Stimulated activated CD4-positive, alpha-beta T cell treated with anti-CD3 and anti-CD28 coated beads, Interleukin-15, amount 100 ng/mL, for 24 hours (primary cell): ENCODE measurements around the gene GASK1A.
A peak's percentile ranks its signal among the peaks of the same experiment; 100 is the strongest.

Experiments
- DNase-seq: peaks from one replicate; pipeline ENCODE4 v3.0.0-alpha.2; 2020

The GASK1A gene

DNA sequence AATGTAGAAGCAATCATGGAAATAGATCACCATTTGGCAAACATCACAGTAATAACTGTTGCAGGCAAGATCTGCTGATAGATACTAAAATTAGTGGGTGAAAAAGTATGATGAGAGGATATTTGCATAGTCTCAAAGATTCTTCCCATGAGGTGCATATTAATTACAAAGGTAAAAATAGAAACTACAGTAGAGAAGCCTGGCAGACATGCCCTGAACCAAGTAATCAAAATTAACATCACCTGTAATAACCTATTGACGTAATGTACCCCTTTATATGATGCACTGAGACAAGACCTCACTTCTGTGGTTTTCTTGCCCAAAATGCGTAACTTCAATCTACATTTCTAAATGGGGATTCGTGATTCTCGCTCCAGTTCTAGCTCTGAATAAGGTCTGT lies 112.4 kb downstream of the GASK1A start:
- DNase-seq, result no peak

DNA sequence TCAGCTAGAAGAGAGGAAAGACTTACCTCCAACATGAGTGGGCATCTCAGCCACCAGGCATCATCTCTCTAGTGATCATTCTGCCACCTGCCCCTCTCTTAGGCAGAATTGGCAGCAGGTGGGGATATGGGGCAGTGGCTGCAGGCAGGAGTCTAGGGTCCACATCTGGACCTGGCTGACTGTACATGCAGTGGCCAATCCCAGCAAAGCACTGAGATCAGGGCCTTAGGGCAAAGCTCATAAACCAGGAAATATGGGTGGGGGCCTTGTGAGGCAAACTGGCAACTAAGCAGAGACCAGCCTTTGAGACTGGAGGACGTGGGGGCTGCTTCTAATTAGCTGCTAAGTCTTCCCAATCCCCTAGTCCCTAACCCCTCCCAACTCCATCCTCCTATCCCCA lies 113.9 kb downstream of the GASK1A start:
- DNase-seq, result no peak

DNA sequence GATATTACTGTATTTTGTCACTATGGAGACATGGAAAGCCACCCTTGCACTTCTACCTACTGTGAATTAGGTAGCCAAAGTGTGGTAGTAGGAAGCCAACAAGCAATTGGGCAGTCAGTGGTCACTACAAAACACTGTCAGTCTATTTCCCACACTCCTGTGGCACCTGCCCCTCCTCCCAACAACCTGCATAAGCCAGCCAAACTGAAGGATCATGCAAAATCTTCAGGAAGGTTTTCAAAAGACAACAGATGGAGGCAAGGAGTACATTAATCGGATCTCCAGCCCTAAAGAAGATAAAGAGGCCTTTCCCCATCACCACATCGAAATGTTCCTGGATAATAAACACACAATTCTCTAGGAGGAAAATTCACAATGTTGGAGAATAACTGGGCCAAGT lies 114.9 kb downstream of the GASK1A start:
- no peak for DNase-seq

DNA sequence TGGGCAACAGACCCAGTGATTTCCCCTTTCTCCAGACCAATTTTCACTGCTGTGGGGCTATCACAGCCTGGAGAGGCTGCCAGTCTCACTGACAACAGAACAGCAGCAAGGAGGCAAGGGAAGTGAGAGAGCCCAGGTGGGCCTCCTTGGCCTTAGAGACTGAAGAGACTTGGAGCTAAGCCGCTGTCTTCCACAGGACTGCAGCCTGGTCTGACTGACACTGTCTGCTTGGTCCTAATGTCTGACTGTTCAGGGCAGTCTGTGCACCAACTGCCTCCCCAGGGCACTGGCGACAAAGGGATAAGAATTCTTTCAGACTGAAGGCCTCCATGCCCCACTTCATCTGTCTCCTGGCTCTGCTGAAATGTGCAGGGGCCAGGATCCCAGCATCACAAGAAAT lies 115.3 kb downstream of the GASK1A start:
- DNase-seq, result no peak

DNA sequence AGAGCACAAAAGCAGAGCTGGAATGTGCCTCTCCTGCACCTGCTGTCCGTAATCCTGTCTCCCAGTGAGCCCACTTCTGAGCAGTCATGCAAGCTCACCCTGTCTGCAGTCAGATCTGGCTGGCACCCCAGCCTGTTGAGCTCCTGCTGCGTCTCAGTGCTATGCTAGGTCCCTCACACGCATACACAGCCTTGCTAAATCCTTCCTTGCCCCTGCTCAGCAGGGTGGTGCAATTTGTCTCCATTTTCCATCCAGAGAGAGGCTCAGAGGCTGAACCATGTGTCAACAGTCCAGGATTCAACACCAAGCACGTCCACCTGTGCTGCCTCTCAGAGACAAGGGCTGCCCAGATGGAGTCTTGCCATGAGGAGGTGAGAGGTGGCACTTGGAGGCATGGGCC lies 115.7 kb downstream of the GASK1A start:
- no peak for DNase-seq

DNA sequence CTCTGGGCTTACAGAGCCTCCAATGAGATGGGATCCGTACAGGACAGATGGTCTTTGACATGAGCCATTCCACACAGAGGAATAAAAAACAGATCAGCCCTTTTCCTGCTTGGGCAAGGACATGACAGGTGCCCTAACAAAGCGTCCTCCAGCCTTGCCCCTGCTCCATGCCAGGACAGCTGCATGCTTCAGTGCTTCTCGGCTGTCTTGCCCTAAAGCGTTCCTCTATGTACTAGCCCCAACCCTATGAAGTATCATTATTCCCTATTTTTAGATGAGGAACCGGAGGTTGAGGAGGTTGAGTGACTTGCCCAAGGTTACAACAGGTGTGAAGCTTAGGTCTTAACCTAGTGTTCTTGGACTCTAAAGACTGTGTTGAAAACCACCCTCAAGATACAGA lies 116.3 kb downstream of the GASK1A start:
- DNase-seq, result no peak

DNA sequence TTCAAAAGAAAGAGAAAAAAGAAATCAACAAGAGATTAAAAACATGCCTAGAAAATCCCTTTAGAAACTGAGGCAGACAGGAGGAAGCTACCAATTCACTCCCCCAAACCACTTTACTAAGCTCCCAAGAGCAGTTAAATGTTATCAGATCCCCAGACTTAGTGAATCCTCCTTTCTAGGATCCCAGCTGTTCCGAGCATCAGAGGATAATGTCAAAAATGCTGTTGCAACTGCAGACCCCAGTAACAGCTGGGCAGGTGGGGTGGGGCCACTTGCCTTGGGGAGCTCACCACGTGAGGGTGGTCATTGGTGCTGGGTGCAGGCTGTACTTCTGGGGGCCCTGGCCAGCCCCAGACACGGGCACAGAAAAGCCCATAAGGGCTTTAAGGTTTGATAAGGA lies 117.7 kb downstream of the GASK1A start:
- no peak for DNase-seq

DNA sequence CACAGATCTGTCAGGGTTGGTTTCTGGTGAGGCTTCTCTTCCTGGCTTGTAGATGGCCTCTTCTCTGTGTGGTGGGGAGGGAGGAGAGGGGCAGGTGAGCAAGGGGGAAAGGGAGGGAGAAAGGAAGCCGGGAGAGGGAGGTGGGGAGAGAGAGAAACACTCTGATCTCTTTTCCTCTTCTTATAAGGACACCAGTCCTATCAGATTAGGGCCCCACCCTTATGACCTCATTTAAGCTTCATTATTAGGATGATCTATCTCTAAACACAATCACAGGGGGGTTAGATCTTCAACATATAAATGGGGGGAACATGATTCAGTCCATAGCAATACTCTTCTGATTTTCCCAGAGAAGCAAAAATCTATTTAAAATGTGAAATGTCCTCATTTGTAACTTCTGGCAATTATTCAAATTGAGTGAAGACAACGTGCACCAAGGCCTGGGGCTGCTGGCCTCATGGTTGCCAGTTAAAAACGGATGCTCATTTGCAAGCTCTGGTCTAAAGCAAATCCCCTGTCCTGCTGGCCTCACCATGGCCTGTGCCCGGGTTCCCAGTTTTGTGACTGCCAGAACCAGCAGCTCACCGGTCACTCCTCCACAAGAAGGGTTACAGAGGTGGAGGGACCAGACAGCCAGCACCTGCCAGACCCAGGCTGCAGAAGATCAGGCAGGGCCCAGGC lies 118.4 kb downstream of the GASK1A start:
- no peak for DNase-seq

DNA sequence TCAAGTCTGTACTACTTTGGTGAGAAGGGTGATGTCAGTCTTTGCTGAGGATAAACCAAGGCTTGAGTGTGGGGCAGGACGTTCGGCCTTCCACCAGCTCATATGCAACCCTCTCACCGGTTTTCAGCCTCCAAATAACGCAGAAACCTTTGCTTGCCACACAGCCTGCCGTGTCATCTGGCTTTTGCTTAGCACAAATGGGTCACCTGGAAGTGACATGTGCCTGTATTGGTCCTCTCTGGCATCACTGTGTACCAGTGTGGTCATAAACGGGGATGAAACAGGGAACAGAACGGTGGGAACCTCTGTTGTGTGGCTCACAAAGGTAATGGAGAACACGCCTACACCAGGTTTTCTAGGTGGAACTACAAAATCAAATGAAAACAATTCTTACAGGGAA lies 119.7 kb downstream of the GASK1A start:
- no peak for DNase-seq

DNA sequence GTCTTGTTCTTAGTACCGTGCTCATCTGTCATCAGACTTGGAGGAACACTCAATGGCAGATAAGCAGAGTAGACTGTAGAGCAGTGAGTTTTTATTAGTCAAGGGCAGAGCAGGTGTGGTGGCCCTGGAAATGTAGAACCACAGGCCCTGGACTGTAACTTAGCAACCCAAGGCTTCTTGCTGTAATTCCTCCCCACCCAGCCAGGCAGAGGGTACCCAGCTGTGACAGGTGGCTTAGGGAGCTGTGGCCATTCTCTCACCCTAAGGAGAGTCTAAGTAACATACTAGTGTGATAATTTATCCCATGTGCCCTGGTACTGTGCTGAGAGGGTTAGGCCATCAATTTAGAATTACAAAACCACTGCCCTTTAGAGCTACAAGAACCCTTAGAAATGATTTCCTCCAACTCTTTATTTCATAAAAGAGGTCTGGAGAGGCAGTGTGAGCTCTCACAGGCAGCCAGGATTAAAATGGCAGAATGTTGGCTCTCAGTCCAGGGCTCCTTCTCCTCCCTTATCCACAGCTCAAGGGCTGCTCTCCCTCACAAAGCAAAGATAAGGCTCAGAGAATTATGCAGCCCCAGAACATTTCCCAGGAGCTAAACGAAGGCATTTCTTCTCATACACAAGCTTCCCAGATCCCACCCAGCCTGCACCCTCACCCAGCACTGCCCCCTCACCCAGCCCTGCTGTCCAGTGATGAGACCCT lies 123.8 kb downstream of the GASK1A start:
- no peak for DNase-seq

DNA sequence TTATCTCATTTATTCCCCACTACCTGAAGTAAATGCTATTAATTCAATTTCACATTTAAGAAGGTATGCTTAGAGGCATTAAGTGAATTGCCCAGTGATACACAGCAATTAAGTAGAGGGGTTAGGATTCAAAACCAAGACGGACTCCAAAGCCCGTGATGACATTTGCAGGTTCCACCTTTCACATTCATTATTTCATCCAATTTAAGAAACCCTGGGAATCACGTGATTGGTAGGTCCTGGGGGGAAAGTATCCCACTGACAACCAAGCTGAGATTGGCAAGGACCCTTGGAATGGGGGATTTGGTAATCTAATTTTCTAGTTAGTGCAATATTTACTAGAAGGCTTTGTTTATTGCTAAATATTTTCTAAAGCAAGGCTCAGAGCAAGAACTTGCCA lies 124.9 kb downstream of the GASK1A start:
- DNase-seq, result no peak

DNA sequence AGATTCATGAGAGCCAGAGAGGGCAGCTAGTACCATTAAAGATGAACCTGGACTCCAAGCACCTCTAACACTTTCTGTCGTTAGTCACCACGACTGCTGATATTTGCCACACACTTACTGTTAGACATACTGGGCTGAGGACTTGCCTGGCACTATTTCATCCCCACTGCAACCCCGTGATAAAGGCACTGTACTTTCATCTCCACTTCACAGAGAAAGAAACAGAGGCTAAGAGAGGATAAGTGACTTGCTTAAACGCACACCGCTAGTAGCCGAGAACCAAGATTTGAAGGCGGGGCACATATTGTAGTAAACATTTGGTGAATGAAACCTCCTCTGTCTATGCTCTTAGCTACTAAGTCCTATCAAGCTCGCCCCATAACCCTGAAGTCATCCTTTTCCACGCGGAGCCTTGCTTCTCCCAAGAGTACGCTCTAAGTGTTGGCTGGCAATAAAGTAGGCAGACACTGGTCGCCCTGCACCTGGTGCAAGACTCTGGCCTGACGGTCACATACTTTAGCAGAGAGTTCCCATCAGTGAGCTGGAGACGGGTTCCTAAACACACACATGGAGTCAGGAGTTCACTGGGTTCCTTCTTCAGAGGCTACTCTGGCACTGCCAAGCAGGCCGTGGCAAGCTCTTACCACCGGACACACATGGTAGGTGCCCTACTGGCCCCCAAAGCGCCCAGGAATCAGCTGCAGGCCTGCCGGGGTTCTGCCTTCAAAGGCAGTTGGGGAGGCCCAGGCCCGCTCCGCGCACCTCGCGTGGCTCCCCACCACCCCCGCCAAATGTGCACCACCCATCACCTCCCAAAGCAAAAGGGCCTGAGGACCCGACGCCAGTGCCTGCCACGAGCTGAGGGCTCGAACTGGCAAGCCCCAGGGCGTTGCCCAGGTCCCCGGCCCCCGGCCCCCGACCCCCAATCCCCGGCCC lies 125.8 kb downstream of the GASK1A start:
- peak; percentile 37 for DNase-seq

DNA sequence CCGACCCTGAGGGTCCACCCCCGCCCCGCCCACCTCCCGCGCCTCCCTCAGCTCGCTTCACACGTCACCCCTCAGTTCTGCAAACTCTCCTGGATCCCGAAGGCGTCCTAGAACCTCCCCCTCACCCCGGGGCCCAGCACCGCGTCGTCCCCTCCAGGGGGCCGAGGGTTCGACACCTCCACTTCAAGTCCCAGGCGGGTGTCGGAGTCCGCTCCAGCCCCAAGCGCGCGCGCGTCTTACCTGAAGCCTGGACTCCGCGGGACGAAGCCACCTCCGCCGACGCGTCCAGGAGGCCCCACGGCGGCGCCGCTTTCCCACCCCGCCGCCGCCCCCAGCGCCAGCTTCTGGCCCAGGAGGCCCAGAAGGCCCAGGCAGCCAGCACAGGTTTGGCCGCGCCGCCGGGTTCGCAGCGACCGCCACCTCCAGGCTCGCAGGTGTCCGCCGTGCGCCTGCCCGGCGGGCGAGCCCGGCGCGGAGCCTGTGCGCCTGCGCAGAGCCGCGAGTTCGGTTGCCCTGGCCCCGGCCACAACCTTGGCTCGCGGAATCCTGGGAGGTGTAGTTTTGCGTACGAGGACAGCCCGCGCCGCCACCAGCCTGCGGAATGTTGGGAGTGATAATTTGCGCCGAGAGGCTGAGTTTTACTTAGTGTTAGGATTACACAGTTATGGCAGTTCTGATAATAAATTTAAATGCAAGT lies 126.6 kb downstream of the GASK1A start, which contains the start of gene POMGNT2:
TSS of gene POMGNT2 (minus strand) at position 484 of the 697 bp plus-strand sequence. CDS start 24,648 bp downstream, outside the sequence.
- peak; percentile 93 for DNase-seq

DNA sequence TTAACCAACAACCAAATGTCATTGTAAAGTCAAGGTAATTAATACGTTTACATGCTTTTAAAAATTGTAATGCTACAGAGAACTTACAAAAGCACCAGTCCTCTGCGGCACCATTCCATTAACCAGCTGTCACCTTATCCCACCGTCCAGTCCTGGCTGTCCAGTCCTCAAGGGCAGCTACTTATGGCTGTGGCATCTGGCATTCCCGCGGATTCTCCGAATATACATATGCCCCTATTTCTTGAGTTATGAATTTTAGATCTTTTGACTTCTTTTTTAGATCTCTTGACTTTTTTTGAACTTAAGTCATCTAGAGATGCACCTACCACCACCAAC lies 127.2 kb downstream of the GASK1A start:
- DNase-seq, result no peak
